T-helper 2 cell (primary cell): ENCODE measurements around the gene INHBB.
"Not testable (repeated sequence)": the region's sequence is repeated elsewhere in the genome, so short reads cannot be mapped to it uniquely, and the experiment has no call there.

Experiments used
- DNase-seq, 5 experiments: peaks; one replicate each; pipeline versions ENCODE4 v3.0.0 to v3.0.0-alpha.2; 2012 to 2022

INHBB gene

DNA sequence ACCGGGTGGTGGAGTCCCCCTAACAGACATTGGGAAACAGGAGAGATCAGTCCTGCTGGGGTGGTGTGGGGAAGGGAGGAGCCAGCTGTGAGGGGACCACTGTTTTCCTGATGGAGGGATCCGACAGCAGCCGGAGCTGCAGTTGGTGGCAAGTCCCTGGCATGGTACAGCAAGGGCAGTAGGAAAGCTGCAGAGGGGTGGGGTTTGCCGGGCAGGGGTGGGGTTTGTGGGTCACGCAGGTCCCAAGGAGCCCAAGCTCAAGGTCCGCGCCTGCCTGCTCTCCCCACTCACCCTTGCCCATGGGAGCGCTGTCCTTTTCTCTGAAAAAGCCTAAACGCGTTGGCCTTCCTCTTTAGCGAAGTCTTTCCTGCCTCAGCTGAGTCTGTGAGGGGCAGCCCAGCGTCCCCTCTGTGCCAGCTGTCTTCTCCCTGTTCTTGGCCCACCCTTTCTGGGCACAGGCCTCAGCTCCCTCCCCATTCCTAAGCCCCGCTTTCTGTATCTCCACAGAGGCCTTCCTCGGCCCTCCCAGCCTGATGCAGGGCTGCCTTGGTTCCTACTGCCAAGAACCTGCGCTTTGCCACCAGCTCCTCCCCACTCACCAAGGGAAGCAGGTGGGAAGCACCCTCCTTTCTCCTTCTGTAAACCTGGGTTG, 29.3 kb upstream of the INHBB start:
- no peak for DNase-seq

DNA sequence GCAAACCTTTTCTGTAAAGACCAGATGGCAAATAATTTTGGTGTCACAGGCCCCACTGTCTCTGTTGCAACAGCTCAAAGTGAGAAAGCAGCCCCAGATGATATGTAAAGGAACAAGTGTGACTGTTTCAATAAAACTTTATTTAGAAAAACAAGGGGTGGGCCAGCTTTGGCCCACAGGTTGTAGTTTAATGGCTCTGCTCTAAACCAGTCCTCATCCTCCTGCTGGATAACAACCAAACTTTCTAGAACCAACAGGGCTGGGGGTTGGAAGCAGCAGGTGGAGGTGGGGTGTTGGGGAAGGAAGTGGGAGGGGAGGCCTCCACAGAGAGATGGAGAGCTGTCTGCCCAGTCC, 28.8 kb upstream of the INHBB start:
- no peak for DNase-seq

DNA sequence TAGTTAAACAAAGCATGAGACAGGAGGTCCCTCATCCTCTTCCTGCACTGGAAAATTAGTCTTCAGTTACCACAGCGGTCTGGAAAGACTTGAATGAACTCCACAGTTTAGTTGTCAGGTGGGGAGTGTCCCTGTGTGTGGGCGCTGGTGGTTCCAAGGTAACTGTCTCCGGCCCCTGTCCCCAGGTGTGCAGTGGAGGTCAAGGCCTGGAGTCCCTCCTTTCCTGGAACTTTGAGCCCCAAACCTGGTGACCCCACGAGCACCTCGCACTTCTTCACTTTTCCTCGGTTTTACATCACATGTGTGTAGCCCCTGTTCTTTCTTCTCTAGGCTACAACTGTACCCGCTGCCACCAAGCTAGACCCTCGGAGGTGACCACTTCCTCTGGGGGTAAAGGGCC, 28.0 kb upstream of the INHBB start:
- DNase-seq, result no peak

DNA sequence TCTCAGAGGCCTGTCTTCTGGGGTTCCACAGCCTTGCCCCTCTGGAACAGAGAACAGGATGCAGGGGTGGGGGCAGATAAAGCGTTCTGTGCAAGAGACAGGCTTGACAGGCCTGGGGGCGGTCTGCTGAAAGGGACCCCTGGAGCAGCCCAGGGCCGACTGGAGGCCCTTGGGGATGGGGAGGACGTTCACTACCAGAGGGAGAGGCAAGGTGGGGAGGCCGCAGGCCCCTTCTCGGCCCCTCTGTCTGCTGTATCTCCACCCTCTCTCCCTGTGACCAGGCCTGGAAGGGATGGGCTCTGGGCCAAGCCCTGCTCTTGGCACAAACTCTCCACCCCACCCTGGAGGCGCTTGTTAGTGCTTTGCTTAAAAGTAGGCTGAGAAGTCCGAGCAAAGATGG, 27.3 kb upstream of the INHBB start:
- DNase-seq, result no peak

DNA sequence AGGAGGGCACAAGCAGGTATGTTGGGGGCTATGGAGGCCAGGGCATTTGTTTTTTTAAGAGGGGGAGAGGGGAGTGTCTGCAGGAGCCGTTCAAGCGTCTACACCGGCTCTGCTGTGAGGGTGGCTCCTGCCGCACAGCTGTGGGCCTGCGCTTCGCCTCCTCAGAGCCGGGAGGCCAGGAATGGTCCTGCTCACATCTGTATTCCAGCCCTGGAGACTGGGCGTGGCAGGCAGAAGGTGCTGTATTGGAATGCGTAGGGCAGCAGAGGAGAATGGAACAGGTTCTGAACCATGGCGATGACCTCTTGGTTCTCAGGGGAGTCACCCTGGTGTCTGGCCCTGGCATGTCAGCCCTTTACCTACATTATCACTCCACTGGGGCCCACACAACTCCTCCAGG, 26.8 kb upstream of the INHBB start:
- DNase-seq, result no peak

DNA sequence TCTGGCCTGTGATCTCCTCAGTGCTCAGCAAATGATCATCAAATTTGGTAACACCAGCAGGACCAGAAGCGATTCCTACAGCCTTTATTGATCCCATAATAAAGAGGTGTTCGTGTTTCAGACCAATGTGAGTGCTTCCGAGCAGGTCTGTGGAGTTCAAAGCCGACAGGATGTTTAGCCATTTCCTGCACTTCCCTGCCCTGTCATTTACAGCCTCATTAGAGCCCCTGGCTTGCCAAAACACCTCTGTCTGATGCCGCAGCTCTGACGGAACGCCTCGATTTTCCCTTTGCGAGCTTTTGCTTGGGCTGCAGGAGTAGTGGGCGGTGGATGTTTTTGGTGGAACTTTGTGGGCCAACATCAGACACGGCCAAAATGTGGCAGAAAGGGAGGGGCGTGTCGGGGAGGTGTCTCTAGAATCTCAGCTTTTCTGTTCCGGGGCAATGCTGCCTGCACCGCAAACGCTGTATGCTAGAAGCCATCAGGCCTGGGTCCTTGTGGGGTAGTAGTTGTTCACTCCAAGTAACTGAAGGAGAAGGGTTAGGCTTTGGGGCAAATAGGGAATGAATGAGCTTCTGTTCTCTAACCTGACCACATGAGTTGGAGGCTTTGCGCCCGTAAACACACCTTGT, 26.1 kb upstream of the INHBB start:
- no peak for DNase-seq

DNA sequence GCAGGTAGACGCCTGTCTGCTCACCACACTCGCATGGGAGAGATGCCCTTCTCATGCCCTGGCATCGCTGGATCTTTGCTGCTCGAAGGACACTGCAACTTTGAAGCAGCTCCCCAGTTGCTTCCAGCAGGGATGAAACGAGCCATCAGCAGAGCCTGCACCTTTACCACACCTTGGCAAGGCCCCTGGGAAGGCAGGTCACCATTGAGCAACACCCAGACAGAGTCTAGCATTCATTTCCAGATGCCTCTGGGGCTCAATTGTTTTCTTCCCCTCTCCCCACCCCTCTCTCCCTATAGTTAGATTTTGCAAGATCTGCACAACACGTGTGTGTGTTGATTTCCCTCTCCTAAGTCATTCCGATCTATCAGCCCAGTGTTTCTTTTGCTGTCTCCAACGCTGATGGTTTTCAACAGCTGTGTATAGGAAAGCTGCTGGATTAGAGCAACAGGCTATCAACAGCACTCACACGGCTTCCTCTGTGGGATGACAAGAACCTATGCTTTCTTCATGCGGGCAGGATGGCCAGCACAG, 25.6 kb upstream of the INHBB start:
- no peak for DNase-seq

DNA sequence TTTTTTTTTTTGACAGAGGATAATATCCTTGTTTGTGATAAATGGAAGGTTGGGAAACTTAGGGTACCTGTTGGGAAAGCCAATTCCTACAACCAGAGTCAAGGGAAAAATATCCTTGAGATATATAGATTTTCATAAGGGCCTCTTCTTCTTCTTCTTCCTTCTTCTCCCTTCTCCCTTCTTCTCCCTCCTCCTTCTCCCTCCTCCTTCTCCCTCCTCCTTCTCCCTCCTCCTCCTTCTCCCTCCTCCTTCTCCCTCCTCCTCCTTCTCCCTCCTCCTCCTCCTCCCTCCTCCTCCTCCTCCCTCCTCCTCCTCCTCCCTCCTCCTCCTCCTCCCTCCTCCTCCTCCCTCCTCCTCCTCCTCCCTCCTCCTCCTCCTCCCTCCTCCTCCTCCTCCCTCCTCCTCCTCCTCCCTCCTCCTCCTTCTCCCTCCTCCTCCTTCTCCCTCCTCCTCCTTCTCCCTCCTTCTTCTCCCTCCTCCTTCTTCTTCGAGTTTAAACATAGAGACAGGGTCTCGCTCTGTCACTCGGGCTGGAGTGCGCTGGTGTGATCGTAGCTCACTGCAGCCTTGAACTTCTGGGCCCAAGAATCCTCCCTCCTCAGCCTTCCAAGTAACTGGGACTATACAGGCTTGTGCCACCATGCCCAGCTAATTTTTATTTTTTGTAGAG, 24.9 kb upstream of the INHBB start:
- not testable (repeated sequence) for DNase-seq

DNA sequence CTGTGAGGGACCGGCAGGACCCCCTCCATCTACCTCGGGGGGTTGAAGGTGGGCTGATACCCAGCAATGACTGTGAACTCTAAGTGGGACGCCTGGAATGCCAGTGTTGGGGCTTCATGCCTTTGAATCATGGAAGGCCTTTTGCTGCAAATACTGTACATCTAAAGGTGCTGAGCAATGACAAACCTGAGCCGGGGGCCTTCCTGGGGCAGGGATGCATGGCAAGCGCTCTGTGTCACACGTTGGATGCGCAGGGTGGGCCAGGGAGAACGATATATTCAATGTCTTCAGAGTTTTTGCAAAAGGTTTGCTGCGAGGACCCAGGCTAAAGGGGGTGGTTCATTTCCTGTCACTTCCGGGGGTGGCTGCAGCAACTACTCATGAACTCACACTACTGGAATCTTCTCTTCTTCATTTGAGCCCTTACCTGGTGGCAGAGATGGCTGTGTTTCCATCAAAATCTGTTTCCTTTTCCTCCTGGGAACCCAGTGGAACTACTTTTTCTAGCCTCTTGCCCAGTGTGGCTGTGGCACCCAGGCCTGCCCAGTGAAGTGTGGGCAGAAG, 24.1 kb upstream of the INHBB start:
- no peak for DNase-seq

DNA sequence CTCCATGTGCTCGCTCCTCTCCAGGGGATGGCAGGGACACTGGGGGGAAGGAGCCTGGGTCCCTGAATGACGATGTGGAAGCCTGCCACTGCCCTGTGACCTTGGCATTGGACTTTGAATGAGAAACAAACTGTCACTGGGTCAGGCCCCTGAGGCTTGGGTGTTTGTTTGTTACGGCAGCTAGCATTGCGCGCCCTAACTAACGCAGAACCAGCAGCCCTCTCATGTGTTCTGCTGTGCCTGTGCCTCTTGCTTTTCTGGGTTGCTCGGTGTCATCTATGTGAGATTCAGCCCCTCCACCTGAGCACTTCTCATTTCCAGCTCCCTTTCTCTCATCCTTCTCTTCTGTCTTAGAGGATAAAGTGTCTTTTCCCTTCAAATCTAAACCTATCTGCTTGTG, 23.6 kb upstream of the INHBB start:
- no peak for DNase-seq

DNA sequence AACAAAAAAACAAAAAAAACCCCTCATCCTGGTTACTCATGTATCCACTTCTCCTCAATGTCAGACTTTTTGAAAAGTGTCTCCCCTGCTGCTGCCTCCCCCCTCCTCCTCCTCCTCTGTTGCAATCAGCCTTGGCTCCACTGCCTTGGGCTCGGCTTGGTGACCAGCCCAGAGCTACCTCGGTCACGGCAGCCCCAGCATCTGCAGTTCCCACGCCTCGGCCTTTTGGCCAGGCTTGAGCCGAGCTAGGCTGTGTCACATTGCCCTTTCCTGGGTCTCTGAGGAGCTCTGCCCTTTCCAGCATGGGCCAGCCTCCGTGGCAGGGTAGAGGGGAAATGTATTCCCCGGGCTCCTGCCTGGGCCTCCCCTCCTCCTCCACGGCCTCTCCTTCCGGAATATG, 22.7 kb upstream of the INHBB start:
- no peak for DNase-seq

DNA sequence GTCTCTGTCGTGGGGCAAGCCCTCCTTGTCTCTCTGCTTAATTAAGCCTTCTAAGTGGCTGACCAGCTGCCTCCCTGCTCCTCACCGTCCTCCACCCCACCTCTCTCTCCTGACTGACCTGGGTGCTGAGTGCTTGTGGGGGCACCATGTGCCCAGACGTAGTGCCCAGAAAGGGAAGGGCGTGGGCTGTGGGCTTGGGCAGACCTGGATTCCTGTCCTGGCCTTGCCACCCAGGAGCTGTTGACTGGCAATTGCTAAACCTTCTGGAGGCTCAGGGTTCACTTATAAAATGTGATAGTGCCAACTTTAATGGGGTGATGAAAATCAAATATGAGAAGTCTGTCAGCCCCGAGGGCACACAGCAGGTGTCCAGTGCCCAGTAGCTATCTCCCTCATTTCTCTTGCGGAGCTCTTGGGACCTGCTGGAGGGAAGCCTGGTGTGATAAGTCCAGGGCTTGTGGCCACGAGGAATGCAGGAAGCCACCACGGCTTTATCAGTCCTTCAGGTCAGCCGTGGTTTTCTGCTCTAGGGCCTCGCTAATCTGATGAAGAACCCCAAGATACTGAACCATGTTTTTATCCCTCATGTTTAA, 22.0 kb upstream of the INHBB start:
- no peak for DNase-seq

DNA sequence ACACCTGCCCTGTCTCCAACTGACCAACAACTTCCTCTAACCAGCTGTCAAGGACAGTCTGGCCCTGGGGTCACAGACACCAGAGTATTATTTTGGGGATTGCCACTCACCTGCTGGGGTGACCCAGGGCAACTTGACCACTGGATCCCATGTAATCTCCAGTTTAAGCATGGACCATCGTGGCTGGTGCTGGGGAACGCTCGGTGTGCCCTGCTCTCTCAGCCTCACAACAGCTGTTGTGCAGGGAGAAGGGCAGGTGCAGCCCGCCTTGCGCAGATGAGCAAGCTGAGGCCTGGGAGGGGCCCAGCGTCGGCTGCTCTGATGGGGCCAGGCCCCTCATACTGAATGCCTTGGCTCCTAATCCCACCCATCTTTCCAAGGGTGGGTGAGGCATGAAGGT, 21.0 kb upstream of the INHBB start:
- no peak for DNase-seq

DNA sequence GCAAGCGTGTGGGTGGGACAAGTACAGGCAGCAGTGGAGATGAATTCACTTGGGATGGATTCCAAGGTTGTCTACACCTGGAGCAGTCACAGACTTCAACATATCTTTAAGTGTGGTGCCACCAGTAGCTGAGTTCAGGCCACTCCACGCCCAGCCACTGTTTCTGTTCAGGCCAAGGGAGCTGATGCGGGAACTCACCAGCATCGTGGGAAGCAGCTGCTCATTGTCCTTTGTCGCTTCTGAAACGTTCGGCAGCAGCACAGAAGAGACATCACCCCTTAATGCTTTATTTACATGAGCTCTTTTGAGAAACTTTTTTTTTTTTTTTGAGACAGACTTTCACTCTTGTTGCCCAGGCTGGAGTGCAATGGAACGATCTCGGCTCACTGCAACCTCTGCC, 19.9 kb upstream of the INHBB start:
- DNase-seq, result no peak

DNA sequence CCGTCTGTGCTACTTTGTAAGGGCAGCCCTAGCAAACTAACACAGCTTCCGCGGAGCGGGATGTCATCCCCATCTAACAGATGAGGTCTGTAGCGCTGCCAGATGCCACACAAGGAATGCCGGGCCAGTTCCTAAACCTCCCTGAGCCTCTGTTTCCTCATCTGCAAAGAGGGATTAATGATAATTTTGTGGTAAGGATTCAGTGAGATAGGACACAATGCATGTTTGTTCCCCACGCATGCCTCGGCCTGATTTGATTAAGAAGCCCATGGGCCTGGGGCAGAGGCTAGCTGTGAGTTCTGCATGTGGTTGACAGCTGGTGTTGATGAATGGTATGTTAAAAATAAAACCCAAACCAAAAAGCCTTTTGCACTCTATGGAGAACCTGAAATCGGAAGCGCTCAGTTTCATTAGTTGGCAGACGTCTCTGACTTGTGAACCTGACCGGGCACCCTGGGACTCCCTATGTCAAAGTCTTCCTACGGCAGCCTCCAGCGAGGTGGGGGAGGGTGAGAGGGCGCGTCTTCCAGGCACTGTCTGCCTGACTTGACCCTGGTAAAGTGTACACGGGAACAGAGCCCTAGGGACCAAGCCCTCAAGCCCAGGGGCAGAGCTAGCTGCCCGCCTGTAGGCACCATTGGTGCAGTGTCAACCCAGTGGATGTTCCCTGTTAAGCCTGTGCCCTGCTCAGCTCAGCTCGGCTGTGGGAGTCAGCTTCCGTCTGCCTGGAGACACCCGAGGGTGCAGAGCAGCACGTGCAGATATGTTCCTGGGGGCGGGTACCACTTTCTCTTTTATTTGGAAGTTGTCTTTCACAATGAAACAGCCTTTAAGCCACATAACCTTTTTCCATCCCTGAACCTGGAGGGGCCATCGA, 14.8 kb upstream of the INHBB start:
- DNase-seq, result no peak

DNA sequence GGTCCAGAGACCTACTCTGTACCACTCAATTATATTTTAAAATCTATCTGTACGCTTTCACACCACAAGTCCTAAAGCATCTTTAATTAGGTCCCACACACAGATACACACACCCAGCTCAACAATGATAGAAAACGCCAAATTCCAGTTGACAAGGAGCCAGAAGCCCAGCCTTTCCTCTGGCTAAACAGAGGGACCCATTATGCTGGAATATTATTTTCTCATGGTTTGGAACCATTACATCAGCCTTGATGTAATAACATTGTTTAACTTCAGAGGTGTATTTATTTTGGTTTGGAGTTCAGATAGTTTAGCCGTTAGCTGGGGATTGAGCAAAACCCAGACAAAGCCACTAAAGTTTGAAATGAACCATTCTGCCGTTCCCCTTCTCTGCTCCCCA, 14.0 kb upstream of the INHBB start:
- DNase-seq, result no peak

DNA sequence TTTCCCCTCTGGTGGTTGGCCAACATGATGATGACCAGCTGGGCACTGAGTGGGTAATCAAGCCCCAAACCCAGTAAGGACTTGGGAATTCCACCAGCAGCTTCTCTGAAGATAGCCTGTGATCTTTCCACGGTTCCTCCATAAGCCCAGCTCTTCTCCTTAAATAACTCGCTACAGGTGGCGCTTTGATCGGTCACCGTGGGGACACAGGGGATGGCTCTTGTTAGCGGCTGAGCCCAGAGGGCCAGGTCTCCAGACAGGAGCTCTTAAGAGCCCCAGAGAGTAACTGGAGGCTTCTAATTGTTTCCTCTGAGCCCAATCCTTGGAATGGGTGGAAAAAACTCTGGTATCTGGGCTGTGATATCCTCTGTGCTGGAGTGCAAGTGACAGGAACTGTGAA, 13.6 kb upstream of the INHBB start:
- DNase-seq, result no peak

DNA sequence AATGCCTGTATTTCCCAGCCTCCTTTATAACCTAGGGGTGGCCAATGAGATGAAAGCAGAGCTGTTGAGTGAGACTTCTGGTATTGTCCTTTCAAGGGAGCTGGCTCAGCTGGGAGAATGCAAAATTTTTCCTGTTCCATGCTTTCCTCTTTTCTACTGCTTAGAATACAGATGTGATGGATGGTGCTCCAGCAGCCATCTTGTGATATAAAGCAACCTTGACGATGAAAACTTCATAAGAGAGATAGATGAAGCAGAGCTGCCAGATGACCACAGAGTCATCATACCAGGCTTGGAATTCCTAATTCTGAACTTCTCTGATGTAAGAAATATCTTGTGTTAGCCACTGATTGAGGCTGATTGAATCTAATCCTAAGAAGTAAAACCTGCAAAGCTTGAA, 11.9 kb upstream of the INHBB start:
- no peak for DNase-seq

DNA sequence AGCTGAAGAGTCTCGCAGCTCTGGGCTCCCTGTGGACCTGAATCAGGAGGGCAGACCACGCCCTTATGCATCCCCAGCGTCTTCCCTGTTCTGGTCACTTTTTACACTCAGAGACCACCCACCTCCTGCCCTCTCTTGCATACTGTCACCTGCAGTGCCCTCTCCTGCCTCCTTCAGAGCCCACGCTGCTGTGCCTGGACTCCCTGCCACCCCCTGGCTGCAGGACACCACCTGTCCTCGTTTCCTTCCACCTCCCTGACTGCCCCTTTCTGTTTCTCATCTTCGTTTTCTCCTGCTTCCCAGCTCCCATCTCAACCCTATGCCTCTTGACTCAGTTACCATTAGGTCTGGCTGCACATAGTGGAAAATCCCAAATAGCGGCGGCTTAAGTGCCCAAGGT, 9.2 kb upstream of the INHBB start:
- no peak for DNase-seq

DNA sequence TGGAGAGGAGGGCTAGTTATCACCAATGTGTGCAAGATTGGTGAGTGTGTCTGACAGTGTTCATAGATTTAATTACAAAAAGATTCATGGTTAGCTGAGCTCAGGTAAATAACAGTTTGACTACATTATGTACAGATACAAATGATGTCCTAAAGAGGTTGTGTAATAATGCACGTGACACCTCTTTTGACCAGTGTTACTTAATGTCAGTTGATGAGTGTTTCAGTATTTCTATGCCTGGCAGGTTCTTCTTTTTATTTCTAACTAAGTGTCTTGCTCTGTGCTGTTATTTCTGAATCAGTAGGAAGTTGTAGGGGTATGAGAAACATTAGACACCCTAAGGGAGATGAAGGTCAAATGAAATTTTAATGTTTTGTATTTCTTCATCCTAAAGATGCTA, 7.9 kb upstream of the INHBB start:
- DNase-seq, result no peak

DNA sequence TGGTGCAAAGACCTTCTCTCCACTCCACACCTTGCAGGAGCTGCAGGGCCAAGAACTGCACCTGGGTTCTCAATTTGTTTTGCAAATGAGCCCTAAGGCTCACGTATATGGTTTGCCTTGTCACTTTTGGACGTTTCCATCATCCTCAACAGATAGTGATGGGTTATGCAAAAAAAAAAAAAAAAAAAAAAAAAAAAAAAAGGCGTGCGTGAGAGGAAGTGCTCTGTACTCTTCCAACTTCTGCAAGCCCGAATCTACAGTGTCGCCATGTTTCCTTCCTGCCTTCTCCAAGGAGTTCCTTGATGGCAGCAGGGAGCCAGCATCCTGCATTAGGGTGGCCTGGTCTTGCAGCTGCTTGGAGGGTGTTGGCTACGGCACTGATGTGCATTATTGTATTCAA, 4.0 kb upstream of the INHBB start:
- no peak for DNase-seq

DNA sequence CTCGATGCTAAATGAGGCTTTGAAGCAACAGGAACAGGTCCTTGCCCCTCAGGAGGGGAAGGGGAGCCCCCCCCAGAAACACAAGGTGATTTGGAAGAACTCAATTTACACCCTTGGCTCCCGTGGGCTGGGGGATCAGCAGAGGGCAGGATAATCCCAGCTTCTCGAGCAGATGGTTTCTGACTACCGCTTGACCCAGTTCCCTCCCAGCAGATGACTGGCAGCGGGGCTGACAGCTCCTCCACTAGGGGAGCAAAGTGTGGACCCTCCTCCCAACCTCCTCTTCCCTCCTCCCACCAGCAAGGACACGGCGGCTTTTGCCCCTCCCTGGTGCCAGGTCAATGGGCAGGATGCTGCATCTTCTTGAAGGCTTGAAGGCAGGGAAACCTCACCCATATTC, 3.5 kb upstream of the INHBB start:
- no peak for DNase-seq

DNA sequence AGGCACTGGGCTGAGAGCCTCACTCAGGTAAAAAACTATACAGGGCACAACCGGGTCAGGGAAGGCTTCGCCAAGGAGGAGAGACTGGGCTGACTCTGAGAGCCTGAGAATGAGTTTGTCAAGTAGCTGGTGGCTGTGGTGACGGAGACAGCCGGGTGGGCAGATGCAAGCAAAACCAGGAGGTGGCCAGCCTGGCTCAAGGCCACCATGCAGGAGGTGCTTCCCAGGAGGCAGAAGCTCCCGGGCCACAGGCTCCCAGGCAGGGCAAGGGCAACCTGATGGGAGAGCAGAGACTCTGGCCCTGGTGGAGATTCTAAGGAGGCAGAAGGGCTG, 2.9 kb upstream of the INHBB start:
- no peak for DNase-seq
